ENCODE results near the gene IGF1R.

Gene IGF1R

DNA sequence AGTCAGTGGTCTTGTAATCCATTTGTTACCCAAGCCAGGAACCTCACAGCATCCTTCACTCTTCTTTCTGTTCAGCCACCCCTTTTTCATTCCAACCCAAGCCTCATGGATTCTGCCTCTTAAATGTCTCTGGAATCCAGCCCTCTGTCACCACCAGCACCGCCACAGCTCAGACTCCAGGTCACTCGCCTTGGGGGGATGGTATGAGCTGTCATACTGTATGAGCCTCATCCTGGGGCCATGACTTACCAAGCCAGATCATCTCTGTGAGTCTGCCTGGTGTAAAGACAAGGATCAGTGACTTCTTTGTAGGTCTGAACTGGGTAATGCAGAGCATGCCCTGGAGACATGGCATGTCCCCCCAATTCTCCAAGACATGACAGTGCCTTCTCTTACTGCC lies 279.7 kb downstream of the IGF1R start:
- H3K27me3 ChIP-seq (ENCODE audit: control insufficient read depth, insufficient read depth, low read length), result no peaks in the 10 kb centered on the region
- H3K27ac ChIP-seq (ENCODE audit: low read length), result no peak overlapping the region
- no peaks in the 10 kb centered on the region for H3K9me3 ChIP-seq (ENCODE audit: control insufficient read depth, low read depth, low read length)
- no peak overlapping the region for H3K4me3 ChIP-seq (ENCODE audit: low read length)
- peaks cover 54% of the 10 kb centered on the region for H3K36me3 ChIP-seq (ENCODE audit: control insufficient read depth, low read depth, low read length)
- no peak overlapping the region for H3K9ac ChIP-seq (ENCODE audit: low read length)
- H3K4me1 ChIP-seq (ENCODE audit: control insufficient read depth, low read depth, low read length), result no peaks in the 10 kb centered on the region

DNA sequence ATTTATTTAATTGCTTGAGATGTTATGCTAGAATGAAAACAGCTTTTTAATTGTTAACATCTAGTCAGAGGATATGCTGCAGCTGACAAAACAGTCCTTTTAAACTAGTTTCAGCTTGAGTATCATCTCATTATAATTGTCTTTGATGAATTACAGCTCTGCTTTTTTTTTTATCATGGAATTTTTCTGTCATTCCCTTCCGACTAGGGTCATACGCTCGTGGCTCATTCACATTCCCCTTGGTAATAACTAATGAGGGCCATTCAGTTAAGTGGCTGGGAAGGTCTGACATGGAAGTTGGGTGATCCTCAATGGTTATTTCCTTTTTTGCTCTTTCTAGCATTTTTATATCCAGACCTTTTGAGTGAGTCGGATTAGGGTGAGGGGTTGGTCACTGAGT lies 282.2 kb downstream of the IGF1R start:
- peaks cover 48% of the 10 kb centered on the region for H3K36me3 ChIP-seq (ENCODE audit: control insufficient read depth, low read depth, low read length)
- no peak overlapping the region for H3K9ac ChIP-seq (ENCODE audit: low read length)
- no peak overlapping the region for H3K27ac ChIP-seq (ENCODE audit: low read length)
- H3K9me3 ChIP-seq (ENCODE audit: control insufficient read depth, low read depth, low read length), result no peaks in the 10 kb centered on the region
- H3K4me1 ChIP-seq (ENCODE audit: control insufficient read depth, low read depth, low read length), result no peaks in the 10 kb centered on the region
- H3K27me3 ChIP-seq (ENCODE audit: control insufficient read depth, insufficient read depth, low read length), result no peaks in the 10 kb centered on the region
- no peak overlapping the region for H3K4me3 ChIP-seq (ENCODE audit: low read length)

DNA sequence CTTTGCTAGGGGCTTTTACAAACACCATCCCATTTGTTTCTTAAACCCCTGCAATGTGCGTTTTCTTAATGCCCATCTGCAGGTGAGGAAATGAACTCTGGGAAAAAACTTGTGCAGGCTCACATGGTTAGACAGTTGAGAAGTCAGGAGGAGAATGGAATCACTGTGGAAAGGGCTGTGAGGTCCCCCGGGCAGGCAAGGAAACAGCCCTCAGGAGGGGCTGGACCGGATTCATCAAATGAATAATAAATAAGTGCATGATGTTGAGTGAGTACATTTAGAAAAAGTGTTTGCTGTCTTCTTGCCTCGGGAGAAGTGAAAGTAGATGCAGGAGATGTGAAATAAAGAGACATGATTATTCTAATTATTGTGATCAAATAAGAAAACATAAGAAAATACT lies 282.7 kb downstream of the IGF1R start:
- no peaks in the 10 kb centered on the region for H3K9me3 ChIP-seq (ENCODE audit: control insufficient read depth, low read depth, low read length)
- no peaks in the 10 kb centered on the region for H3K4me1 ChIP-seq (ENCODE audit: control insufficient read depth, low read depth, low read length)
- no peak overlapping the region for H3K27ac ChIP-seq (ENCODE audit: low read length)
- H3K27me3 ChIP-seq (ENCODE audit: control insufficient read depth, insufficient read depth, low read length), result no peaks in the 10 kb centered on the region
- no peak overlapping the region for H3K9ac ChIP-seq (ENCODE audit: low read length)
- peaks cover 45% of the 10 kb centered on the region for H3K36me3 ChIP-seq (ENCODE audit: control insufficient read depth, low read depth, low read length)
- no peak overlapping the region for H3K4me3 ChIP-seq (ENCODE audit: low read length)

DNA sequence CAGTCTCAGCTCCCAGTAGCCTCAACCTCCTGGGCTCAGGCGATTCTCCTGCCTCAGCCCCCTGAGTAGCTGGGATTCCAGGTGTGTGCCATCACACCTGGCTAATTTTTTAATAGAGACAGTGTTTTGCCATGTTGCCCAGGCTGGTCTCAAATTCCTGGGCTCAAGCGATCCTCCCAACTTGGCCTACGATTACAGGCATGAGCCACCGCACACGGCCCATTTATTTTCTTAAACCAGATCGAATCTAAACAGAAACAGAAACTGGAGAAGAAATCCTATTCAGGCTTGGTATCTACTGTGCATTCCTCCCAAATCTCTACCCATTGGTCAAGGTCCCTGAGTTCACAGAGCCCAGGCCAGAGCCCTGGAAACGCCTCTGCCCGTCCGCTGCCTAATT lies 285.1 kb downstream of the IGF1R start:
- H3K36me3 ChIP-seq (ENCODE audit: control insufficient read depth, low read depth, low read length), result peaks cover 49% of the 10 kb centered on the region
- no peak overlapping the region for H3K9ac ChIP-seq (ENCODE audit: low read length)
- no peaks in the 10 kb centered on the region for H3K9me3 ChIP-seq (ENCODE audit: control insufficient read depth, low read depth, low read length)
- no peaks in the 10 kb centered on the region for H3K27me3 ChIP-seq (ENCODE audit: control insufficient read depth, insufficient read depth, low read length)
- H3K4me3 ChIP-seq (ENCODE audit: low read length), result no peak overlapping the region
- H3K4me1 ChIP-seq (ENCODE audit: control insufficient read depth, low read depth, low read length), result no peaks in the 10 kb centered on the region
- no peak overlapping the region for H3K27ac ChIP-seq (ENCODE audit: low read length)

DNA sequence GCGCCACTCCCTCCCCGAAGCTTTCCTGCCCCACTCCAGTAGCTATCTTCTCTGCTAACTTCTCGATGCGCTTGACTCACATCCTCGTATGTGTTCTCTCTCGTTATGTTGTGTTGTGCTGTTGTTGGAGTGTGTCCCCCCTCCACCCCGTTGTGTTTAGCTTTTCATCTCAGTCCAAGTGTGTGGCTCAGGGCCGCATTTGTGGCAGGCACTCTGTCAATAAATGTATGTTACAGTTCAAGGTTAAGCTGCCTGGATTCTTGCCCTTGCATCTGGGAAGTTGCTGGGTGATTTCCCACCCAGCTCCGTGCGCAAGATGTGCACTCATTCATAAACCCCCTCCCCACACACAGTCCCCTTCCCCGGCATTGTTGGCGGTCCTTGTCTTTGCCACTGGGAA lies 287.4 kb downstream of the IGF1R start:
- H3K27ac ChIP-seq (ENCODE audit: low read length), result no peak overlapping the region
- H3K9ac ChIP-seq (ENCODE audit: low read length), result no peak overlapping the region
- H3K4me3 ChIP-seq (ENCODE audit: low read length), result no peak overlapping the region
- peaks cover 53% of the 10 kb centered on the region for H3K36me3 ChIP-seq (ENCODE audit: control insufficient read depth, low read depth, low read length)
- H3K27me3 ChIP-seq (ENCODE audit: control insufficient read depth, insufficient read depth, low read length), result no peaks in the 10 kb centered on the region
- no peaks in the 10 kb centered on the region for H3K9me3 ChIP-seq (ENCODE audit: control insufficient read depth, low read depth, low read length)
- H3K4me1 ChIP-seq (ENCODE audit: control insufficient read depth, low read depth, low read length), result no peaks in the 10 kb centered on the region

DNA sequence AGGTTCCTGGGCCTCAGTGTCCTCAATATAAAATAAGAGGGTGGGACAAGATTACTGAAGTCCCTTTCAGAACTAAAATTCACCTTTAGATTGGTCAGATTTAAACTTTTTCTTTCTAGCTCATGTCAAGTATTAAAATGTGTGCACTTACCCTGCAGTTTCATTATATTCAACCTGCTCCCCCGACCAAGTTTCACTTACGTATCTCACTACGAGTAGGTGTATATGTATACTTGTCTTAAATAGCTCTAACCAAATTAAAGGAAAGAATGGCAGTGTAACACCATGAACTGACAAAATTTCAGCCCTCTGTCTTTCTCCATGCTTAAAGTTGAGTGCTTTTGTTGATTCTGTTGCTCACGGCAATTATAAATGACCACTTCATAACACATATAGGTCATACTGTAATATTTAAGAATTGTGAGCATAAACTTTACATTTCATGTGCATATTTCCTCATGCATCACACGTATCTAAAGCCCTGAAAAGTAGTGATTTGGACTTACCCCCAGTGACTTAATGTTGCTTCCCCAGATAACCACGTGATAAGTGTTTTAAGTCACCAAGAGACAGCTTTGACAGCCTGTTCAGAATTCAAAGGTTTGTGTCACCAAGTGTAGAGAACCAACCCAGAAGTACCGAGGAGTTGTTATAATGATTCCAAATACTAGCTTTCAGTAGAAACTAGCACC lies 289.2 kb downstream of the IGF1R start:
- Histone ChIP-seq H3K4me3 (ENCODE audit: low read length) (no peak overlapping the region), H3K9ac (ENCODE audit: low read length) (no peak overlapping the region), H3K4me1 (ENCODE audit: control insufficient read depth, low read depth, low read length) (no peaks in the 10 kb centered on the region), H3K27ac (ENCODE audit: low read length) (no peak overlapping the region), H3K36me3 (ENCODE audit: control insufficient read depth, low read depth, low read length) (peaks cover 48% of the 10 kb centered on the region), H3K9me3 (ENCODE audit: control insufficient read depth, low read depth, low read length) (no peaks in the 10 kb centered on the region), H3K27me3 (ENCODE audit: control insufficient read depth, insufficient read depth, low read length) (no peaks in the 10 kb centered on the region)

DNA sequence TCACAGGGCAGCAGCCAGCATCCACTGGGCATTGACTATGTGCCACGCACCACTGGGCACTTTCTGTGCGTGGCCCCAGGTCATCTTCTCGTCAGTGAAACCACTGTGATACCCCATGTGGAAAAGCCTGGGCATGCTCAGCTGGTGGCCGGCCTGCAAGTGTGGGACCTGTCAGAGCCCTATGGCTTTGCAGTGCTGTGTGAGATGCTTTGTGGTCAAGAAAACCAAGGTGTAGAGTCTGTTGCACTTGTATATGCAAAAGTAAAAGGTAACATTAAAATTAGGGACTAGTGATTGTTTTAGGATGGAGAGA lies 289.7 kb downstream of the IGF1R start:
- Histone ChIP-seq H3K9me3 (ENCODE audit: control insufficient read depth, low read depth, low read length) (no peaks in the 10 kb centered on the region), H3K4me1 (ENCODE audit: control insufficient read depth, low read depth, low read length) (no peaks in the 10 kb centered on the region), H3K27ac (ENCODE audit: low read length) (no peak overlapping the region), H3K27me3 (ENCODE audit: control insufficient read depth, insufficient read depth, low read length) (no peaks in the 10 kb centered on the region), H3K4me3 (ENCODE audit: low read length) (no peak overlapping the region), H3K36me3 (ENCODE audit: control insufficient read depth, low read depth, low read length) (peaks cover 52% of the 10 kb centered on the region), H3K9ac (ENCODE audit: low read length) (no peak overlapping the region)

DNA sequence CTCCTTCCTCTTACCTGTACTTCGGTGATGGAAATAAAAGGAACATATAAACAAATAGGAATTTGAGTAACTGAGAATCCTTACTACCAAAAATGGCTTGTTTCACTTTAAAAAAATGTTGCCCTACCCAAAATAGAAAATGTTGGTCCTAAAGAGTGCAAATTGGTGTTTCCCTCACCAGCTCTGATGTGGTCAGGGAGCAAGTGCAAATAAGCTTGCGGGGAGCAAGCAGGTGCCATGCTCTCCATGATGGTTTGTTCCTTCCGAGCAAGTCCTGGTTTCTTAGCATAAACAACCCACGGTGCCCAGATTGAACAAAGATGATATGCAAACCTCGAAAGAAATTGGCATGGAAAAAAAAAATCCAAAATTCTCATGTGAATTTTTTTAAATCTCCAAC lies 290.5 kb downstream of the IGF1R start:
- H3K4me1 ChIP-seq (ENCODE audit: control insufficient read depth, low read depth, low read length), result no peaks in the 10 kb centered on the region
- H3K4me3 ChIP-seq (ENCODE audit: low read length), result no peak overlapping the region
- H3K9me3 ChIP-seq (ENCODE audit: control insufficient read depth, low read depth, low read length), result no peaks in the 10 kb centered on the region
- H3K27ac ChIP-seq (ENCODE audit: low read length), result no peak overlapping the region
- H3K9ac ChIP-seq (ENCODE audit: low read length), result no peak overlapping the region
- H3K27me3 ChIP-seq (ENCODE audit: control insufficient read depth, insufficient read depth, low read length), result no peaks in the 10 kb centered on the region
- peaks cover 54% of the 10 kb centered on the region for H3K36me3 ChIP-seq (ENCODE audit: control insufficient read depth, low read depth, low read length)

DNA sequence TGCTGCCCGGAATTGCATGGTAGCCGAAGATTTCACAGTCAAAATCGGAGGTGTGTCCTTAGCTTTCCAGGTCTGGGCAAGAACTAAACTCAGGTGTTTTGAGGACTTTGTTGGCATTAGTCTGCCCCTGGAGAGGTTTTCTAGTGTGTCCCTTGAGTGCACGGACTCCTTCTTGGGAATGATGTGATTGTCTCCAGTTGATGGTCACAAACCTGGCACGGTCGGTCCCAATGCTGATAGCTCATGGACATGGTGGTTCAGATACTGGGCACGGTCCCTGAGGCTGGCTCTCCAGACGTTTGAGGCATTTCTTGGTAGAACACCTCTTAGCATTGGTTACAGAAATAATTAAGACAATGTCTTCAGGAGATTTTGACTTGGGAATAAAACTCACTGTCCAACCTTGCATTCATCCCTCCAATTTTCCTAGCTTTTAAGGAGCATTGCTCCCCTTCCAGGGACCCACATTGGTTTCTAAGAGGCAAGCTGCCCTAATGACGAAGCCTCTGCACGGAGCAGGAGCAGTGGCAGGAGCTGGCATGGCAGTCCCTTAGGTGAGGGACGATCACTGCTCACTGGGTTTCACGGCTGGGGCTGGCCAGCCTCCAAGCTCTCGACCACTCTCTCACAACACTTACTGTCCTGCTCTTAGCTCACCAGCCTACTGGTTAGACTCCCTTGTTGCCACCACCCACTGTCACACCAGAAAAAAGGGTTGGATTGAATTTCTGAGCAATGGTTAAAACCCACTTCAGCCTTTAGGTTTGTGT lies 291.2 kb downstream of the IGF1R start:
- Histone ChIP-seq H3K36me3 (ENCODE audit: control insufficient read depth, low read depth, low read length) (peaks cover 58% of the 10 kb centered on the region), H3K27me3 (ENCODE audit: control insufficient read depth, insufficient read depth, low read length) (no peaks in the 10 kb centered on the region), H3K27ac (ENCODE audit: low read length) (no peak overlapping the region), H3K4me3 (ENCODE audit: low read length) (no peak overlapping the region), H3K4me1 (ENCODE audit: control insufficient read depth, low read depth, low read length) (no peaks in the 10 kb centered on the region), H3K9ac (ENCODE audit: low read length) (no peak overlapping the region), H3K9me3 (ENCODE audit: control insufficient read depth, low read depth, low read length) (no peaks in the 10 kb centered on the region)

DNA sequence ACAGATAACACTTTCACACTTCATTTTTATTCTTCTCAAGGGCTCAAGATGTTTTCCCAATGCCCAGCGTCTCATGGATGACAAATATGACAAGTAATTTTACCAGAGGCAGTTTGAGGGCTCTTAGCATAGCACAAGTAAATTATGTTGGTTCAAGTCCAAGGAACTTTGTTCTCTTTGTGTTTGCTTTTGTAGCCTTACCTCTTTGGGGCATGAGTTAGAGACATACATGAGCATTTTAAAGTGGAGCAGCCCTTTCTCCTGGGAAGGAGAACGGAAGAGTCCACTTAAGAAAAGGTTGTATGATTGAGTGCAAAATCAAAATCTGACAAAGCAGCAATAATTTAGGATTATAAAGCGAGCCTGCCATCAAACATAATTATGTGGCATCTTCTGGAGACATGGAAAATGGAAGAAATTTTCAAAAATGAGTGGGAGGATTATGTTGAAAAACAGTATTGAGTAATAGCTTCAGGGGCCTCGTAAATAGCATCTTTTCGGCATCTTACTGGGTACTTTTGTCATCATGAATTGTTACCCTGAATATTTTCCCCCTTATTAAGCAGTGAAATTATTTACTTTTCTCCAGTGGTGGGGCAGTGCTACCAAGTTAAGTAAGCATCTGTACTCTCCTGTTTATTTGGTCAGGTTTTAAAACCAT lies 293.4 kb downstream of the IGF1R start:
- Histone ChIP-seq H3K9ac (ENCODE audit: low read length) (no peak overlapping the region), H3K4me3 (ENCODE audit: low read length) (no peak overlapping the region), H3K27ac (ENCODE audit: low read length) (no peak overlapping the region), H3K4me1 (ENCODE audit: control insufficient read depth, low read depth, low read length) (no peaks in the 10 kb centered on the region), H3K9me3 (ENCODE audit: control insufficient read depth, low read depth, low read length) (no peaks in the 10 kb centered on the region), H3K27me3 (ENCODE audit: control insufficient read depth, insufficient read depth, low read length) (no peaks in the 10 kb centered on the region), H3K36me3 (ENCODE audit: control insufficient read depth, low read depth, low read length) (peaks cover 54% of the 10 kb centered on the region)

DNA sequence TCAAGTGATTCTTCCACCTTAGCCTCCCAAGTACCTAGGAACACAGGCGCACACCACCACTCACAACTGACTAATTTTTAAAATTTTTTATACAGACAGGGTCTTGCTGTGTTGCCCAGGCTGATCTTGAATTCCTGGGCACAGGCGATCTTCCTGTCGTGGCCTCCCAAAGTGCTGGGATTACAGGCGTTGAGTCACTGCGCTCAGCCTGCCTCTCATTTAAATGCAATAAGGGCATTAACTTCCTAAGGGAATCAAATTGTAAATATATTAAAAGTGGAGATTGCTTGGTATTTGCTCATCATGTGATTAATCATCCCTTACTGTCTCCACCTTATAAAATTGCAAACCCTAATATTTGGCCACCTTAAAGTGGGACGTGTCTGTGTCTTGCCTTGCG lies 294.1 kb downstream of the IGF1R start:
- Histone ChIP-seq H3K36me3 (ENCODE audit: control insufficient read depth, low read depth, low read length) (peaks cover 54% of the 10 kb centered on the region), H3K9ac (ENCODE audit: low read length) (no peak overlapping the region), H3K4me1 (ENCODE audit: control insufficient read depth, low read depth, low read length) (no peaks in the 10 kb centered on the region), H3K4me3 (ENCODE audit: low read length) (no peak overlapping the region), H3K9me3 (ENCODE audit: control insufficient read depth, low read depth, low read length) (no peaks in the 10 kb centered on the region), H3K27me3 (ENCODE audit: control insufficient read depth, insufficient read depth, low read length) (no peaks in the 10 kb centered on the region), H3K27ac (ENCODE audit: low read length) (no peak overlapping the region)

All from iPS-18a (cell line).